Neuronal stem cell (in vitro differentiated cells): ENCODE results near the gene GJA3.
"Not testable (repeated sequence)": the region's sequence is repeated elsewhere in the genome, so short reads cannot be mapped to it uniquely, and the experiment has no call there.

Source experiments
- DNase-seq: peaks from one replicate; pipeline ENCODE4 v3.0.0-alpha.2; 2013; ENCODE audit warnings: low spot score
- H2AFZ ChIP-seq: one replicate; pipeline ENCODE4 v1.6.1; 2013; ENCODE audit warnings: mild to moderate bottlenecking, low read length, inconsistent platforms
- H2AK5ac ChIP-seq: 2 replicates; pipeline ENCODE4 v1.6.1; 2013; ENCODE audit warnings: low read depth, mild to moderate bottlenecking, inconsistent platforms, low read length, moderate library complexity, mixed read lengths
- H2BK120ac ChIP-seq: 2 replicates; pipeline ENCODE4 v1.6.1; 2013; ENCODE audit warnings: low read depth, mild to moderate bottlenecking, inconsistent platforms, low read length, moderate library complexity, mixed read lengths
- H2BK12ac ChIP-seq: one replicate; pipeline ENCODE4 v1.6.1; 2013; ENCODE audit warnings: low read length, inconsistent platforms
- H2BK15ac ChIP-seq: 2 replicates; pipeline ENCODE4 v1.6.1; 2013; ENCODE audit warnings: mild to moderate bottlenecking, low read length, inconsistent platforms, mixed read lengths
- H2BK5ac ChIP-seq: one replicate; pipeline ENCODE4 v1.6.1; 2013; ENCODE audit warnings: inconsistent platforms, mild to moderate bottlenecking, low read length, moderate library complexity
- H3K14ac ChIP-seq: one replicate; pipeline ENCODE4 v1.6.1; 2013; ENCODE audit warnings: low read length, inconsistent platforms
- H3K18ac ChIP-seq: 2 replicates; pipeline ENCODE4 v1.6.1; 2013; ENCODE audit warnings: low read length, inconsistent platforms
- H3K23ac ChIP-seq: 2 replicates; pipeline ENCODE4 v1.6.1; 2013; ENCODE audit warnings: low read depth, mild to moderate bottlenecking, mixed read lengths, low read length, inconsistent platforms; ENCODE audit not compliant: poor library complexity
- H3K27ac ChIP-seq: replicated peaks from 3 replicates; pipeline ENCODE4 v1.5.1; 2013; ENCODE audit warnings: low read length, inconsistent platforms
- H3K27me3 ChIP-seq, 3 experiments: 2 replicates each; pipeline ENCODE4 v1.6.1; 2013; ENCODE audit warnings: low read length in 3 of 3, mild to moderate bottlenecking in 2 of 3, inconsistent platforms in 1 of 3, low read depth in 1 of 3, mixed read lengths in 1 of 3, moderate library complexity in 1 of 3; ENCODE audit not compliant: control insufficient read depth in 3 of 3, insufficient read depth in 3 of 3
- H3K36me3 ChIP-seq, 2 donors: replicated peaks in 1 of 2; 2 replicates each; pipeline ENCODE4 v1.6.1; 2013; ENCODE audit warnings: low read length in 2 of 2; ENCODE audit not compliant: control insufficient read depth in 2 of 2, insufficient read depth in 2 of 2
- H3K4ac ChIP-seq: 2 replicates; pipeline ENCODE4 v1.6.1; 2013; ENCODE audit warnings: inconsistent platforms, mild to moderate bottlenecking, low read length, moderate library complexity
- H3K4me1 ChIP-seq, 2 donors: 1 replicate in 1 of 2; 2 replicates in 1 of 2; pipeline ENCODE4 v1.6.1; 2013; ENCODE audit warnings: low read length in 2 of 2, low read depth in 1 of 2; ENCODE audit not compliant: control insufficient read depth in 2 of 2, insufficient read depth in 1 of 2
- H3K4me2 ChIP-seq: one replicate; pipeline ENCODE4 v1.6.1; 2013; ENCODE audit warnings: mild to moderate bottlenecking, low read length, inconsistent platforms; ENCODE audit not compliant: insufficient read depth, poor library complexity, severe bottlenecking
- H3K4me3 ChIP-seq, 2 donors: 2 replicates each; pipeline ENCODE4 v1.5.1; 2013; ENCODE audit warnings: low read length in 2 of 2, mild to moderate bottlenecking in 2 of 2, inconsistent platforms in 1 of 2, moderate library complexity in 1 of 2
- H3K79me1 ChIP-seq: one replicate; pipeline ENCODE4 v1.6.1; 2013; ENCODE audit warnings: low read depth, mild to moderate bottlenecking, inconsistent platforms, low read length, moderate library complexity
- H3K9ac ChIP-seq: one replicate; pipeline ENCODE4 v1.6.1; 2013; ENCODE audit warnings: mild to moderate bottlenecking, low read depth, low read length, inconsistent platforms; ENCODE audit not compliant: poor library complexity
- H3K9me3 ChIP-seq, 2 donors: replicated peaks in 1 of 2; 2 replicates each; pipeline versions ENCODE3 to v1.6.1; 2013; ENCODE audit warnings: low read length in 2 of 2, mild to moderate bottlenecking in 2 of 2, inconsistent platforms in 1 of 2, low read depth in 1 of 2, mixed read lengths in 1 of 2, moderate library complexity in 1 of 2; ENCODE audit not compliant: control insufficient read depth in 2 of 2, insufficient read depth in 1 of 2
- H4K8ac ChIP-seq: one replicate; pipeline ENCODE4 v1.6.1; 2013; ENCODE audit warnings: low read depth, mild to moderate bottlenecking, inconsistent platforms, low read length, moderate library complexity
- H4K91ac ChIP-seq: one replicate; pipeline ENCODE4 v1.6.1; 2013; ENCODE audit warnings: low read length, low read depth, mild to moderate bottlenecking, inconsistent platforms; ENCODE audit not compliant: poor library complexity
- WGBS, 2 donors: extraction: QIAGEN DNeasy Blood & Tissue Kit; methylation state at CpG; one replicate each; pipeline ENCODE4 v1.1.7; 2013; ENCODE audit warnings: missing lambda C conversion rate in 2 of 2, mixed read lengths in 1 of 2; ENCODE audit not compliant: insufficient read length in 2 of 2, insufficient replicate concordance in 1 of 2; ENCODE audit errors: extremely low coverage in 2 of 2; 5-methylcytosine and 5-hydroxymethylcytosine counted together

Gene GJA3

DNA sequence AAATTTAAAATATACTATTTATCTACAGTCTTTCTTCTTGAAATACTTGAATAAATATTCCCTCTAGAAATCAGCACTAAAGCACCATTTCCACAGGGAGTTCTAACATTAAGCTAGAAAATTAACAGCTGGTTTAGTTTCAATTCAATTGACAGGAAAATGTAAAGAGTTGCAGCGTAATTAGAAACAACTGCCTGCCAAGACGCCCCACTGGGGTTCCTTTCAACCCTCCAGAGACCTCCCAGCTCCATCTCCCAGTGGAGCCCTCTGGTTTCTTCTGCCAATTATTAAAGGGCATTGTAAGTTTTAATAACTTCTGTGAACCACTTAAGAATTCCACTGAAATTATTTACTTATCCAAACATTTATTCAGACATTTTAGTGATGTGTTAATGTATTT lies 4.2 kb downstream of the GJA3 start:
- no peak overlapping the region for H2BK12ac ChIP-seq
- H2BK5ac ChIP-seq: no peak overlapping the region
- H4K91ac ChIP-seq: no peak overlapping the region
- no peak overlapping the region for H3K18ac ChIP-seq
- H3K27ac ChIP-seq: no peak overlapping the region
- whole genome bisulfite sequencing, 2 donors: no CpG with 5 or more reads among the region's 2 CpGs
- DNase-seq: no peak
- H3K23ac ChIP-seq: no peak overlapping the region
- H3K4me2 ChIP-seq: no peak overlapping the region
- no peak overlapping the region for H4K8ac ChIP-seq
- H2BK15ac ChIP-seq: no peak overlapping the region
- H3K14ac ChIP-seq: no peak overlapping the region
- H2BK120ac ChIP-seq: no peak overlapping the region
- H2AK5ac ChIP-seq: no peak overlapping the region
- H3K4me3 ChIP-seq: no peak overlapping the region
- H3K27me3 ChIP-seq: peaks cover 8 to 57% (median 31%) of the 10 kb centered on the region in 3 experiments
- H3K4me1 ChIP-seq: peaks cover 0 to 2% of the 10 kb centered on the region in 2 donors
- H3K9me3 ChIP-seq: peaks cover 0 to 1% of the 10 kb centered on the region in 2 donors
- no peak overlapping the region for H3K9ac ChIP-seq
- no peaks in the 10 kb centered on the region for H3K79me1 ChIP-seq
- no peak overlapping the region for H3K4ac ChIP-seq
- H3K36me3 ChIP-seq: no peaks in the 10 kb centered on the region
- H2AFZ ChIP-seq: no peak overlapping the region

GRCh38 chr13:20153290-20153689 lies 7.6 kb downstream of the GJA3 start:
- H2AFZ ChIP-seq, H4K8ac ChIP-seq, H4K91ac ChIP-seq, H3K36me3 ChIP-seq, H2BK15ac ChIP-seq, H3K18ac ChIP-seq, H3K4ac ChIP-seq, H2AK5ac ChIP-seq, H2BK120ac ChIP-seq, H3K27ac ChIP-seq, DNase-seq, H3K23ac ChIP-seq, H3K79me1 ChIP-seq, H3K4me2 ChIP-seq, H3K14ac ChIP-seq, H3K9me3 ChIP-seq, H2BK5ac ChIP-seq, H3K9ac ChIP-seq, H3K4me3 ChIP-seq, H2BK12ac ChIP-seq: not testable (repeated sequence)
- Histone ChIP-seq H3K27me3 (peaks cover 0 to 47% (median 2%) of the 10 kb centered on the region in 3 experiments), H3K4me1 (peaks cover 0 to 11% of the 10 kb centered on the region in 2 donors)
- WGBS, 2 donors: no CpG with 5 or more reads among the region's 2 CpGs

DNA sequence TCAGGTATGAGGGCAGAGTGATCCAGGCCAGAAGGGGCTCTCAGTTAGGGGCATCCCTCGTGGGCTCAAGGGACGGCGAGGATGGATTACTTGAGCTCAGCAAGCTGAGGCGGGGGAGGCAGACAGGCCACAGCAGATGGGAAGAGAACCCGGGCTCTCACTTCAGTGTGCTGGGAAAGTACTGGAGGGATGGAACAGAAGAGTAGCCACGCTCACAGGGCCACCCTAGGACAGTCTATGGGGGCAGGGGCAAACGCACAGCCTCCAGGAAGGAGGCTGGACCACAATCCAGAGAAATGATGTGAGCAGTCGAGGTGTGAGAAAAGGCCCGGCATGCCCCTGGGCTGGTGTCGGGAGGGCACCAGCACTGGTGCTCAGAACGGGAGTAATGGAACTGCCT lies 9.2 kb downstream of the GJA3 start:
- Histone ChIP-seq H2BK5ac (no peak overlapping the region), H3K18ac (peak overlapping the region; percentile 51), H3K4me3 (no peak overlapping the region), H3K4ac (no peak overlapping the region), H3K9ac (no peak overlapping the region), H2BK120ac (no peak overlapping the region), H3K9me3 (no peaks in the 10 kb centered on the region), H4K8ac (no peak overlapping the region), H2BK12ac (no peak overlapping the region), H4K91ac (no peak overlapping the region), H2AFZ (no peak overlapping the region), H2BK15ac (no peak overlapping the region), H3K27ac (no peak overlapping the region), H3K14ac (no peak overlapping the region), H3K23ac (no peak overlapping the region), H3K4me2 (no peak overlapping the region), H3K27me3 (peaks cover 0 to 39% (median 0%) of the 10 kb centered on the region in 3 experiments), H3K36me3 (no peaks in the 10 kb centered on the region), H3K79me1 (no peaks in the 10 kb centered on the region), H2AK5ac (no peak overlapping the region), H3K4me1 (peaks cover 0 to 13% of the 10 kb centered on the region in 2 donors)
- no CpG with 5 or more reads among the region's 11 CpGs for WGBS, 2 donors
- DNase-seq: no peak

- Histone ChIP-seq H3K27me3 (peaks cover 0 to 39% (median 0%) of the 10 kb centered on the region in 3 experiments), H3K9ac (no peak overlapping the region), H2AK5ac (peak overlapping the region; percentile 81), H3K36me3 (no peaks in the 10 kb centered on the region), H3K14ac (peak overlapping the region; percentile 44), H2BK15ac (no peak overlapping the region), H2BK5ac (no peak overlapping the region), H3K18ac (peak overlapping the region; percentile 88), H3K9me3 (no peaks in the 10 kb centered on the region), H2BK120ac (no peak overlapping the region), H4K8ac (no peak overlapping the region), H2BK12ac (peak overlapping the region; percentile 41), H3K27ac (no peak overlapping the region), H3K4me3 (no peak overlapping the region), H3K4ac (no peak overlapping the region), H3K4me1 (peaks cover 0 to 13% of the 10 kb centered on the region in 2 donors), H3K23ac (peak overlapping the region; percentile 67), H2AFZ (no peak overlapping the region), H3K4me2 (no peak overlapping the region), H3K79me1 (no peaks in the 10 kb centered on the region), H4K91ac (no peak overlapping the region)
- no CpG with 5 or more reads among the region's 6 CpGs for WGBS, 2 donors
- DNase-seq: no peak
These were observed 9.8 kb downstream of the GJA3 start for GRCh38 chr13:20151016-20151415.
